ENCODE measurements around the gene RAB11FIP4. TPM values are rescaled to one million over a fixed set of nuclear protein-coding genes. Genes with fewer than 3 reads are reported as not detected.
"Not testable (repeated sequence)": the region's sequence is repeated elsewhere in the genome, so short reads cannot be mapped to it uniquely, and the experiment has no call there.

RAB11FIP4 gene
- total RNA-seq, 4 donors from 2014 or later = 41.0 to 173 (median 53.7) TPM

DNA sequence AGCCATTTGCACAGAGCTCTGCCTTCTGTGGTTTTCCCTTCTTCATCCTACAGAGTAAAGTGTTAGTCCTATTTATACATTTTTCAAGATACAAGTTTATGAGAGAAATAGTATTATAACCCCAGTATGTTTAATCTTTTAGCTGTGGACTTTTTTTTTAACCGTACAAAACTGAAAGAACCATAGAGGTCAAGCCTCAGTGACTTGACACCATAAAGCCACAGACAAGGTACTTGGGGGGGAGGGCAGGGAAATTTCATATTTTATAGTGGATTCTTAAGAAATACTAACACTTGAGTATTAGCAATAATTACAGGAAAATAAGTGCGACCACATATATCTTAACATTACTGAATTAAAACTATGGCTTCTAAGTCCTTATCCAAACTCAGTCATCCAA, 17.0 kb upstream of the RAB11FIP4 start:
- intact Hi-C loops (cut with DNase I; ENCODE audit: low total_unique reads) = no loop called here

DNA sequence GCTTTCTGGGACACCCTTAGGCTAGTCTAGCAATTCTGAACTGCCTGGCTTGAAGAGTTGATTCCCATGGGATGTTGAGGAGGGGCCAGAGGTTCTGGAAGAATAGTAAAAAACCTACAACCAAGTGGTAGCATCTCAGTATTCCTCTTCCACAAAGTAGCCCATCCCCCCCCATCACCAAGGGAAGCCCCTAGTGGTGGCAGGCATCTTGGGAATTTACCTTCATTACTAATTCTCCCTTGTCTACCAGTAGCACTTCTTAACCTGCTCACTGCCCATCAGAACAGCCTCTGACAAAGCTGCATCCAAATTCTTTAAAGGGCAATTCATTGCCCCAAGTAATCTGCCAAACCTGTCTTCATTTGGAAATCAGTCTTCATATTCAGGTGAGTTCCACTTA, 12.8 kb upstream of the RAB11FIP4 start:
- no peaks in the 10 kb centered on the region for H3K9me3 ChIP-seq
- no peak for DNase-seq
- in situ Hi-C loops (cut with MboI; ENCODE audit: low pct_ligation_motif_present in 1 of 4, low pct_unique_long_range_greater_than_20kb in 1 of 4, low sequenced_read_pairs in 3 of 4) = no loop called here
- H3K4me3 ChIP-seq = no peak overlapping the region
- intact Hi-C loops (cut with DNase I; ENCODE audit: low total_unique reads) = no loop called here
- H3K27me3 ChIP-seq = no peaks in the 10 kb centered on the region
- H3K36me3 ChIP-seq = peaks cover 0 to 9% (median 2%) of the 10 kb centered on the region in 4 donors
- TF ChIP-seq POLR2AphosphoS5 (IDR thresholded peaks at IDR 0.05) (no peak), EP300 (IDR thresholded peaks at IDR 0.05; ENCODE audit: low read depth) (no peak), POLR2A (IDR thresholded peaks at IDR 0.05) (no peak)
- TF ChIP-seq, protein P1, sequence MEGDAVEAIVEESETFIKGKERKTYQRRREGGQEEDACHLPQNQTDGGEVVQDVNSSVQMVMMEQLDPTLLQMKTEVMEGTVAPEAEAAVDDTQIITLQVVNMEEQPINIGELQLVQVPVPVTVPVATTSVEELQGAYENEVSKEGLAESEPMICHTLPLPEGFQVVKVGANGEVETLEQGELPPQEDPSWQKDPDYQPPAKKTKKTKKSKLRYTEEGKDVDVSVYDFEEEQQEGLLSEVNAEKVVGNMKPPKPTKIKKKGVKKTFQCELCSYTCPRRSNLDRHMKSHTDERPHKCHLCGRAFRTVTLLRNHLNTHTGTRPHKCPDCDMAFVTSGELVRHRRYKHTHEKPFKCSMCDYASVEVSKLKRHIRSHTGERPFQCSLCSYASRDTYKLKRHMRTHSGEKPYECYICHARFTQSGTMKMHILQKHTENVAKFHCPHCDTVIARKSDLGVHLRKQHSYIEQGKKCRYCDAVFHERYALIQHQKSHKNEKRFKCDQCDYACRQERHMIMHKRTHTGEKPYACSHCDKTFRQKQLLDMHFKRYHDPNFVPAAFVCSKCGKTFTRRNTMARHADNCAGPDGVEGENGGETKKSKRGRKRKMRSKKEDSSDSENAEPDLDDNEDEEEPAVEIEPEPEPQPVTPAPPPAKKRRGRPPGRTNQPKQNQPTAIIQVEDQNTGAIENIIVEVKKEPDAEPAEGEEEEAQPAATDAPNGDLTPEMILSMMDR (IDR thresholded peaks at IDR 0.05) = no peak
- H3K4me1 ChIP-seq = no peaks in the 10 kb centered on the region
- no peak overlapping the region for H3K27ac ChIP-seq

More for the DNA sequence above, 17.0 kb upstream of the RAB11FIP4 start:
- peaks cover 0 to 5% (median 0%) of the 10 kb centered on the region in 4 donors for H3K4me1 ChIP-seq
- H3K9me3 ChIP-seq = no peaks in the 10 kb centered on the region
- no peak overlapping the region for H3K27ac ChIP-seq
- H3K27me3 ChIP-seq = no peaks in the 10 kb centered on the region
- DNase-seq = no peak
- TF ChIP-seq POLR2A (IDR thresholded peaks at IDR 0.05) = no peak
- no peak for TF ChIP-seq POLR2AphosphoS5 (IDR thresholded peaks at IDR 0.05)
- TF ChIP-seq, protein P1 (IDR thresholded peaks at IDR 0.05) = no peak
- TF ChIP-seq EP300 (IDR thresholded peaks at IDR 0.05; ENCODE audit: low read depth) = no peak
- H3K4me3 ChIP-seq = no peak overlapping the region
- peaks cover 0 to 9% (median 3%) of the 10 kb centered on the region in 4 donors for H3K36me3 ChIP-seq
- in situ Hi-C loops (cut with MboI; ENCODE audit: low pct_ligation_motif_present in 1 of 4, low pct_unique_long_range_greater_than_20kb in 1 of 4, low sequenced_read_pairs in 3 of 4) = no loop called here
- WGBS, 2 donors (ENCODE audit: low coverage in 1 of 2) = 90 to 92% methylated on average over 2 of the region's 2 CpGs

DNA sequence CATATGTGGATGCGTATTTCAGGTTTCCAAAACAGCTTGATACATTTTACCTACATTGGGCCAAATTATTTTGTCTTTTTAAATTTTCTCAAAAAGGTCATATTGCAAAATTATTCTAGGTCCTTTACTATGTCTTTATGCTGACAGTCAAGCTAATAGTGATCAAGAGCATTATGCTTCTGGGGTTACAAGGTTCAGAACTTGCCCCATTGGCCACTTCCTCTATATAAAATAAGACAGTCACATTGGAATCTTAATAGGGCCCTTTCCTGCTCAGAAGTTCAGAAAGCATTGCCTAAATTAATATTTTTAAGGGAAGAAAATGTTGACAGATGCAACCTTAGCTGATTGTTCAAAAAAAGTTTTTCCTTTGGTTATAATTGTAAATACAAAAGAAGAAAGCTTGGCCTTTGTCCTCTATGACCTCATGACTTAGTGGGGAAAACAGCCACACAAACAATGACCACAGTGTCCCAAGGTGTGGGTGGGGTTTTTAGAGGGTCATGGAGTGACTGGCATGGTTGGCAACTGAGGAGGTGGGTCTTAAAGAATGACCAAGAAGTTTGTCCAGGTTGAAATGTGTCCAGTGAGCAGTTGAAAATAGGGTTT, 11.8 kb upstream of the RAB11FIP4 start:
- TF ChIP-seq, protein P1 (IDR thresholded peaks at IDR 0.05) = no peak
- TF ChIP-seq POLR2A (IDR thresholded peaks at IDR 0.05) (no peak), POLR2AphosphoS5 (IDR thresholded peaks at IDR 0.05) (no peak), EP300 (IDR thresholded peaks at IDR 0.05; ENCODE audit: low read depth) (no peak)
- H3K4me1 ChIP-seq = no peaks in the 10 kb centered on the region
- no peaks in the 10 kb centered on the region for H3K27me3 ChIP-seq
- intact Hi-C loops (cut with DNase I; ENCODE audit: low total_unique reads) (no loop called here), in situ Hi-C loops (cut with MboI; ENCODE audit: low pct_ligation_motif_present in 1 of 4, low pct_unique_long_range_greater_than_20kb in 1 of 4, low sequenced_read_pairs in 3 of 4) (no loop called here)
- no peak overlapping the region for H3K4me3 ChIP-seq
- DNase-seq = no peak
- H3K36me3 ChIP-seq = peaks cover 0 to 9% (median 2%) of the 10 kb centered on the region in 4 donors
- H3K9me3 ChIP-seq = no peaks in the 10 kb centered on the region
- WGBS, 2 donors (ENCODE audit: low coverage in 1 of 2) = 91 to 100% methylated on average over 1 of the region's 1 CpG
- no peak overlapping the region for H3K27ac ChIP-seq

DNA sequence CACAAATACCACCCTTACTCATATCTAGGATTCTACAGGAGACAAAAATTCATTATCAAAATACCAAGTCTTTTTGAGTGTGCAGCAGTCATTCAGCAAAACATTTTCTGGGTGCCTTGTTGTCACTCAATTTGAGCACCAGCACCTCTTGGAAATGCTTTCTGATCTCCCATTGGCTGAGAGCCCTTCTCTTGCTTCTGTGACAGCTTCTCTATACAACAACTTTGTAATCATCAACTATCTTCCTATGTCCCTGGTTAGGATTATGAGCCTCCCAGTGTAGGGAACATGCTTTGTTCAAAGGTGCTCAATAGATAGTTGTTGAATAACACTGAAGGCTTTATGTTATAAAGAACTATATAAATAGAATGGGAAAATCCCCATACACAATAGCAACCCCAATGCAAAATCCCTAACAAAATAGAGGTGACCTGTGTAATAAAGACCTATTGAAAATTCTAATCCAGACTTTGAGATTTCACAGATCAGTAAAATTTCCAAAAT, 10.3 kb upstream of the RAB11FIP4 start:
- Histone ChIP-seq H3K27me3 (no peaks in the 10 kb centered on the region), H3K4me3 (no peak overlapping the region), H3K27ac (no peak overlapping the region), H3K36me3 (no peaks in the 10 kb centered on the region), H3K4me1 (no peaks in the 10 kb centered on the region), H3K9me3 (no peaks in the 10 kb centered on the region)
- DNase-seq = no peak
- intact Hi-C loops (cut with DNase I; ENCODE audit: low total_unique reads) = no loop called here
- in situ Hi-C loops (cut with MboI; ENCODE audit: low pct_ligation_motif_present in 1 of 4, low pct_unique_long_range_greater_than_20kb in 1 of 4, low sequenced_read_pairs in 3 of 4) = no loop called here
- no peak for TF ChIP-seq EP300 (IDR thresholded peaks at IDR 0.05; ENCODE audit: low read depth)
- TF ChIP-seq POLR2AphosphoS5 (IDR thresholded peaks at IDR 0.05) = no peak
- TF ChIP-seq POLR2A (IDR thresholded peaks at IDR 0.05) = no peak
- TF ChIP-seq, protein P1 (IDR thresholded peaks at IDR 0.05) = no peak

DNA sequence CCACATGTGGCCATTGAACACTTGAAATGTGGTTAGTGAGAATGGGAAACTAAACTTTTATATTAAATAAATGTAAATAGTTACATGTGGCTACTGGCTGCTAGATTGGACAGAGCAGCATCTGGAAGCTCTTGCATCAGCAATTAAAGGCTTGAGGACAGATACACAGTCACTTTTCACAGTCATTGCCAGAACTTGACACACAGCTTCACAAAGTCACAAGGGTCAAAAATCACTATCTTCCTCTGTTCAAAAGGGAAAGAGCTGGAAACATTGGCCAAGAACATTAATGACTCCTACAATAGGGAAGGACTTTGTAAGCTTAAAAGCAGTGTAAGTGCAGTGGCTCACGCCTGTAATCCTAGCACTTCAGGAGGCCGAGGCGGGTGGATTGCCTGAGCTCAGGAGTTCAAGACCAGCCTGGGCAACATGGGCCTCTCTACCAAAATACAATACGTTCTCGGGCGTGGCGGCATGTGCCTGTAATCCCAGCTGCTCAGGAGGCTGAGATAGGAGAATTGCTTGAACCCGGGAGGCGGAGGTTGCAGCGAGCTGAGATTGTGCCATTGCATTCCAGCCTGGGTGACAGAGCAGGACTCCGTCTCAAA, 8.7 kb upstream of the RAB11FIP4 start:
- H3K27ac ChIP-seq; H3K27me3 ChIP-seq; H3K9me3 ChIP-seq; H3K4me3 ChIP-seq; H3K36me3 ChIP-seq; intact Hi-C loops (cut with DNase I; ENCODE audit: low total_unique reads); in situ Hi-C loops (cut with MboI; ENCODE audit: low pct_ligation_motif_present in 1 of 4, low pct_unique_long_range_greater_than_20kb in 1 of 4, low sequenced_read_pairs in 3 of 4); DNase-seq; H3K4me1 ChIP-seq: not testable (repeated sequence)
- WGBS, 2 donors (ENCODE audit: low coverage in 1 of 2) = 94 to 95% methylated on average over 3 to 11 of the region's 11 CpGs

DNA sequence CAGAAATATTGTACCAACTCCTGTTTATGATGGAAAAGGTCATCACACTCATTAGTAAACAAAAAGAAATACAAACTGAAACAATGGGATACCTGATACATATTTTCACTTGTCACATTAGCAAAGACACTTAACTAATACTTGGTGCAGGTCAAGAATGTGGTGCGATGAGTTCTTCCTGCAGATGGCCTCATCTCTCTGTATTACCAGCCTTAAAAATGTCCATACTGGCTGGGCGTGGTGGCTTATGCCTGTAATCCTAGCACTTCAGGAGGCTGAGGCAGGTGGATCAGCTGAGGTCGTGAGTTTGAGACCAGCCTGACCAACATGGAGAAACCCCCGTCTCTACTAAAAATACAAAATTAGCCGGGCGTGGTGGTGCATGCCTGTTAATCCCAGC, 8.0 kb upstream of the RAB11FIP4 start:
- H3K27ac ChIP-seq; in situ Hi-C loops (cut with MboI; ENCODE audit: low pct_ligation_motif_present in 1 of 4, low pct_unique_long_range_greater_than_20kb in 1 of 4, low sequenced_read_pairs in 3 of 4); intact Hi-C loops (cut with DNase I; ENCODE audit: low total_unique reads); H3K27me3 ChIP-seq; H3K4me3 ChIP-seq; H3K9me3 ChIP-seq; H3K4me1 ChIP-seq; H3K36me3 ChIP-seq; DNase-seq: not testable (repeated sequence)
- 92% methylated on average over 6 of the region's 6 CpGs; no CpG with 5 or more reads in 1 of the 2 donors for WGBS, 2 donors (ENCODE audit: low coverage in 1 of 2)

Data from transverse colon (tissue), 4 donors.